SK-N-SH treated with all-trans-retinoic acid at 6 μM for 48 hours (cell line): ENCODE results near the gene RSPRY1.

Experiments
- ARNTL ChIP-seq: fragments of 450-650 bp; formaldehyde crosslinking; IDR thresholded peaks from 2 replicates; pipeline ENCODE4 v1.5.0; 2020; ENCODE audit warnings: low read depth, mild to moderate bottlenecking, moderate library complexity, borderline replicate concordance
- BACH2 ChIP-seq: fragments of 250-450 bp; sonication (Bioruptor Pico); IDR thresholded peaks from 2 replicates; pipeline ENCODE4 v1.9.0; 2021; ENCODE audit warnings: mild to moderate bottlenecking, borderline replicate concordance
- ESRRG ChIP-seq: fragments of 250-450 bp; sonication (Bioruptor Pico); IDR thresholded peaks from 2 replicates; pipeline ENCODE4 v1.6.1; 2021; ENCODE audit warnings: mild to moderate bottlenecking
- ISL1 ChIP-seq: fragments of 250-450 bp; sonication (Bioruptor Pico); IDR thresholded peaks from 2 replicates; pipeline ENCODE4 v2.1.2; 2022; ENCODE audit warnings: mild to moderate bottlenecking, moderate library complexity
- RARB ChIP-seq: fragments of 250-450 bp; sonication (Bioruptor Pico); IDR thresholded peaks from 2 replicates; pipeline ENCODE4 v1.8.0; 2021; ENCODE audit warnings: mild to moderate bottlenecking, moderate library complexity
- ZC3H10 ChIP-seq: fragments of 250-450 bp; sonication (Bioruptor Pico); IDR thresholded peaks from 2 replicates; pipeline ENCODE4 v1.5.1; 2021; ENCODE audit warnings: mild to moderate bottlenecking, moderate library complexity
- ZFP3 ChIP-seq: fragments of 250-450 bp; sonication (Bioruptor Pico); IDR thresholded peaks from 2 replicates; pipeline ENCODE4 v1.5.0; 2020; ENCODE audit warnings: mild to moderate bottlenecking, moderate library complexity
- ZFP30 ChIP-seq: fragments of 450-650 bp; formaldehyde crosslinking; IDR thresholded peaks from 2 replicates; pipeline ENCODE4 v1.5.0; 2022; ENCODE audit warnings: mild to moderate bottlenecking, moderate library complexity
- ZNF565 ChIP-seq: fragments of 450-650 bp; formaldehyde crosslinking; conservative IDR thresholded peaks from 2 replicates; pipeline ENCODE4 v1.5.0; 2020; ENCODE audit warnings: low read depth, mild to moderate bottlenecking, moderate library complexity
- ZNF70 ChIP-seq: fragments of 450-650 bp; formaldehyde crosslinking; IDR thresholded peaks from 2 replicates; pipeline ENCODE4 v1.5.0; 2020; ENCODE audit warnings: mild to moderate bottlenecking, moderate library complexity
- ZNF8 ChIP-seq: fragments of 450-650 bp; formaldehyde crosslinking; IDR thresholded peaks from 2 replicates; pipeline ENCODE4 v1.5.0; 2020; ENCODE audit warnings: mild to moderate bottlenecking, moderate library complexity
- TF ChIP-seq, protein P1 (sequence below): fragments of 250-450 bp; sonication (Bioruptor Pico); IDR thresholded peaks from 2 replicates; pipeline ENCODE4 v1.8.0; 2020; ENCODE audit warnings: mild to moderate bottlenecking, moderate library complexity, borderline replicate concordance
- TF ChIP-seq, protein P2 (sequence below): fragments of 250-450 bp; sonication (Bioruptor Pico); IDR thresholded peaks from 2 replicates; pipeline ENCODE4 v1.5.1; 2020; ENCODE audit warnings: low read depth, mild to moderate bottlenecking, moderate library complexity
- TF ChIP-seq, protein P3 (sequence below): fragments of 250-450 bp; sonication (Bioruptor Pico); IDR thresholded peaks from 2 replicates; pipeline ENCODE4 v1.8.0; 2021; ENCODE audit warnings: low read depth, mild to moderate bottlenecking, moderate library complexity, borderline replicate concordance

DNA sequence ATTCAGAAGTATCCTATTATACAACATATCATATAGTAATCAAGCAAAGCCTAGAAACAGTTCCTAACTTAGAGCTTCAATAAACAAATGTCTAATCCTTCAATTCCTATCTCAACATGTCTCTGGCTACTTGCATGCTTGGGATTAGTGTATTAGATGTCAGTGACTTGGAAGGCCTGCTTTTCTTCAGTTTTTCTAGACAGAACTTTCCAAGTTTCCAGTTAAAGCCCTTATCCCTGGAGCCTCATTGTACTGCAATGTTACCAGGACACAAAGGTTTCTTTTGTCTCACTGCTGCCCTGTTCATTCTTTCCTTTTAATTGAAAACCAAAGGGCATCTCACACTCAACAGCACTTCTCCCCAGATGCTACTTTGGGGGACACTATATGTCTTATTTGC lies 16.8 kb upstream of the RSPRY1 start:
- TF ChIP-seq, protein P1, sequence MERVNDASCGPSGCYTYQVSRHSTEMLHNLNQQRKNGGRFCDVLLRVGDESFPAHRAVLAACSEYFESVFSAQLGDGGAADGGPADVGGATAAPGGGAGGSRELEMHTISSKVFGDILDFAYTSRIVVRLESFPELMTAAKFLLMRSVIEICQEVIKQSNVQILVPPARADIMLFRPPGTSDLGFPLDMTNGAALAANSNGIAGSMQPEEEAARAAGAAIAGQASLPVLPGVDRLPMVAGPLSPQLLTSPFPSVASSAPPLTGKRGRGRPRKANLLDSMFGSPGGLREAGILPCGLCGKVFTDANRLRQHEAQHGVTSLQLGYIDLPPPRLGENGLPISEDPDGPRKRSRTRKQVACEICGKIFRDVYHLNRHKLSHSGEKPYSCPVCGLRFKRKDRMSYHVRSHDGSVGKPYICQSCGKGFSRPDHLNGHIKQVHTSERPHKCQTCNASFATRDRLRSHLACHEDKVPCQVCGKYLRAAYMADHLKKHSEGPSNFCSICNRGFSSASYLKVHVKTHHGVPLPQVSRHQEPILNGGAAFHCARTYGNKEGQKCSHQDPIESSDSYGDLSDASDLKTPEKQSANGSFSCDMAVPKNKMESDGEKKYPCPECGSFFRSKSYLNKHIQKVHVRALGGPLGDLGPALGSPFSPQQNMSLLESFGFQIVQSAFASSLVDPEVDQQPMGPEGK (CRISPR knock-in tag): no peak
- TF ChIP-seq ARNTL (CRISPR knock-in tag) (no peak), ESRRG (no peak), ISL1 (CRISPR knock-in tag) (no peak), ZNF8 (no peak), ZNF70 (no peak), BACH2 (no peak), ZNF565 (no peak), RARB (no peak), ZFP3 (CRISPR knock-in tag) (no peak), ZC3H10 (CRISPR knock-in tag) (no peak), ZFP30 (CRISPR knock-in tag) (no peak)
- TF ChIP-seq, protein P2, sequence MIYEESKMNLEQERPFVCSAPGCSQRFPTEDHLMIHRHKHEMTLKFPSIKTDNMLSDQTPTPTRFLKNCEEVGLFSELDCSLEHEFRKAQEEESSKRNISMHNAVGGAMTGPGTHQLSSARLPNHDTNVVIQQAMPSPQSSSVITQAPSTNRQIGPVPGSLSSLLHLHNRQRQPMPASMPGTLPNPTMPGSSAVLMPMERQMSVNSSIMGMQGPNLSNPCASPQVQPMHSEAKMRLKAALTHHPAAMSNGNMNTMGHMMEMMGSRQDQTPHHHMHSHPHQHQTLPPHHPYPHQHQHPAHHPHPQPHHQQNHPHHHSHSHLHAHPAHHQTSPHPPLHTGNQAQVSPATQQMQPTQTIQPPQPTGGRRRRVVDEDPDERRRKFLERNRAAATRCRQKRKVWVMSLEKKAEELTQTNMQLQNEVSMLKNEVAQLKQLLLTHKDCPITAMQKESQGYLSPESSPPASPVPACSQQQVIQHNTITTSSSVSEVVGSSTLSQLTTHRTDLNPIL (CRISPR knock-in tag): no peak
- TF ChIP-seq, protein P3, sequence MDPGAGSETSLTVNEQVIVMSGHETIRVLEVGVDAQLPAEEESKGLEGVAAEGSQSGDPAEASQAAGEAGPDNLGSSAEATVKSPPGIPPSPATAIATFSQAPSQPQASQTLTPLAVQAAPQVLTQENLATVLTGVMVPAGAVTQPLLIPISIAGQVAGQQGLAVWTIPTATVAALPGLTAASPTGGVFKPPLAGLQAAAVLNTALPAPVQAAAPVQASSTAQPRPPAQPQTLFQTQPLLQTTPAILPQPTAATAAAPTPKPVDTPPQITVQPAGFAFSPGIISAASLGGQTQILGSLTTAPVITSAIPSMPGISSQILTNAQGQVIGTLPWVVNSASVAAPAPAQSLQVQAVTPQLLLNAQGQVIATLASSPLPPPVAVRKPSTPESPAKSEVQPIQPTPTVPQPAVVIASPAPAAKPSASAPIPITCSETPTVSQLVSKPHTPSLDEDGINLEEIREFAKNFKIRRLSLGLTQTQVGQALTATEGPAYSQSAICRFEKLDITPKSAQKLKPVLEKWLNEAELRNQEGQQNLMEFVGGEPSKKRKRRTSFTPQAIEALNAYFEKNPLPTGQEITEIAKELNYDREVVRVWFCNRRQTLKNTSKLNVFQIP (CRISPR knock-in tag): no peak
